Measurements from ENCODE around the gene MBTD1. TPM values are rescaled to one million over a fixed set of nuclear protein-coding genes. Genes with fewer than 3 reads are reported as not detected.

MBTD1 gene
- total RNA-seq, 1 donor from 2014 or later, result 20.1 TPM

- TF ChIP-seq CTCF (IDR thresholded peaks at IDR 0.05), result no peak
- no peak for TF ChIP-seq POLR2A (IDR thresholded peaks at IDR 0.05)
- no peak for TF ChIP-seq POLR2AphosphoS5 (IDR thresholded peaks at IDR 0.05; ENCODE audit: insufficient read depth in 1 of 2, low read depth in 1 of 2)
- no peaks in the 10 kb centered on the region for H3K4me1 ChIP-seq
- H3K36me3 ChIP-seq, result peaks cover 0 to 48% of the 10 kb centered on the region in 2 donors
- no peaks in the 10 kb centered on the region for H3K9me3 ChIP-seq
- no peak overlapping the region for H3K27ac ChIP-seq
- H3K4me3 ChIP-seq, result no peak overlapping the region
- intact Hi-C loops (cut with DNase I), result no loop called here
- no peak for DNase-seq (ENCODE audit: extremely low spot score in 2 of 2)
- H3K27me3 ChIP-seq, result no peaks in the 10 kb centered on the region
These were observed 41.9 kb downstream of the MBTD1 start for GRCh38 chr17:51217946-51218345.

- DNase-seq (ENCODE audit: extremely low spot score in 2 of 2), result no peak
- TF ChIP-seq CTCF (IDR thresholded peaks at IDR 0.05) (no peak), POLR2AphosphoS5 (IDR thresholded peaks at IDR 0.05; ENCODE audit: insufficient read depth in 1 of 2, low read depth in 1 of 2) (no peak), POLR2A (IDR thresholded peaks at IDR 0.05) (no peak)
- peaks cover 0 to 54% of the 10 kb centered on the region in 2 donors for H3K36me3 ChIP-seq
- intact Hi-C loops (cut with DNase I), result no loop called here
- no peaks in the 10 kb centered on the region for H3K9me3 ChIP-seq
- H3K27me3 ChIP-seq, result no peaks in the 10 kb centered on the region
- H3K4me3 ChIP-seq, result no peak overlapping the region
- H3K27ac ChIP-seq, result no peak overlapping the region
- no peaks in the 10 kb centered on the region for H3K4me1 ChIP-seq
These were observed 44.9 kb downstream of the MBTD1 start for GRCh38 chr17:51214920-51215319.

GRCh38 chr17:51203838-51204237, 56.0 kb downstream of the MBTD1 start:
- TF ChIP-seq POLR2A (IDR thresholded peaks at IDR 0.05), result no peak
- no peak for TF ChIP-seq CTCF (IDR thresholded peaks at IDR 0.05)
- no peak for TF ChIP-seq POLR2AphosphoS5 (IDR thresholded peaks at IDR 0.05; ENCODE audit: insufficient read depth in 1 of 2, low read depth in 1 of 2)

GRCh38 chr17:51200846-51201245, 59.0 kb downstream of the MBTD1 start:
- intact Hi-C loops (cut with DNase I), result no loop called here
- Histone ChIP-seq H3K4me1 (no peaks in the 10 kb centered on the region), H3K27ac (no peak overlapping the region), H3K36me3 (peaks cover 8 to 78% of the 10 kb centered on the region in 2 donors), H3K9me3 (no peaks in the 10 kb centered on the region), H3K4me3 (no peak overlapping the region), H3K27me3 (no peaks in the 10 kb centered on the region)
- no peak for TF ChIP-seq CTCF (IDR thresholded peaks at IDR 0.05)
- DNase-seq (ENCODE audit: extremely low spot score in 2 of 2), result no peak

More at GRCh38 chr17:51203838-51204237, 56.0 kb downstream of the MBTD1 start:
- Histone ChIP-seq H3K9me3 (no peaks in the 10 kb centered on the region), H3K27ac (no peak overlapping the region), H3K36me3 (peaks cover 8 to 89% of the 10 kb centered on the region in 2 donors), H3K4me3 (no peak overlapping the region), H3K4me1 (no peaks in the 10 kb centered on the region), H3K27me3 (no peaks in the 10 kb centered on the region)
- intact Hi-C loops (cut with DNase I), result no loop called here
- no peak for DNase-seq (ENCODE audit: extremely low spot score in 2 of 2)

- no peaks in the 10 kb centered on the region for H3K9me3 ChIP-seq
- TF ChIP-seq CTCF (IDR thresholded peaks at IDR 0.05) (no peak), POLR2AphosphoS5 (IDR thresholded peaks at IDR 0.05; ENCODE audit: insufficient read depth in 1 of 2, low read depth in 1 of 2) (no peak), POLR2A (IDR thresholded peaks at IDR 0.05) (no peak)
- H3K36me3 ChIP-seq, result peaks cover 8 to 78% of the 10 kb centered on the region in 2 donors
- DNase-seq (ENCODE audit: extremely low spot score in 2 of 2), result no peak
- intact Hi-C loops (cut with DNase I), result no loop called here
- no peak overlapping the region for H3K4me3 ChIP-seq
- H3K27me3 ChIP-seq, result no peaks in the 10 kb centered on the region
- no peak overlapping the region for H3K27ac ChIP-seq
- H3K4me1 ChIP-seq, result no peaks in the 10 kb centered on the region
These were observed 59.6 kb downstream of the MBTD1 start for GRCh38 chr17:51200295-51200694.
